ENCODE data around the gene RSPH6A. TPM values are rescaled to one million over a fixed set of nuclear protein-coding genes. Genes with fewer than 3 reads are reported as not detected.

The RSPH6A gene
- total and polyA plus RNA-seq, 10 donors = 0.13 to 0.41 (median 0.26) TPM; not detected in 6

- H3K27ac ChIP-seq = peak overlapping the region in 3 of 8 donors; percentile 1 to 58 (median 7)
- WGBS, 5 donors = 33 to 46% (median 41%) methylated on average over 6 to 13 of the region's 13 CpGs
- H3K9me3 ChIP-seq = no peaks in the 10 kb centered on the region
- H3K36me3 ChIP-seq = peaks cover 0 to 38% (median 23%) of the 10 kb centered on the region in 6 donors
- intact Hi-C loops (cut with DNase I; ENCODE audit: low total_unique reads) = no loop called here
- TF ChIP-seq POLR2A (IDR thresholded peaks at IDR 0.05) (no peak), POLR2AphosphoS5 (IDR thresholded peaks at IDR 0.05) (peak in 1 of 3 donors; percentile 16)
- H3K27me3 ChIP-seq (replicated peaks in 1 of 7) = peaks cover 0 to 92% (median 0%) of the 10 kb centered on the region in 7 donors
- H3K4me3 ChIP-seq = peak overlapping the region in 4 of 8 donors; percentile 29 to 54 (median 38)
- DNase-seq = no peak
- peaks cover 10 to 69% (median 52%) of the 10 kb centered on the region in 6 donors for H3K4me1 ChIP-seq
Measured at GRCh38 chr19:45780448-45781213, 34.5 kb downstream of the RSPH6A start.

GRCh38 chr19:45780146-45780447, 35.0 kb downstream of the RSPH6A start:
- Histone ChIP-seq H3K27ac (no peak overlapping the region), H3K27me3 (replicated peaks in 1 of 7) (peaks cover 0 to 87% (median 0%) of the 10 kb centered on the region in 7 donors), H3K36me3 (peaks cover 0 to 33% (median 19%) of the 10 kb centered on the region in 6 donors), H3K9me3 (no peaks in the 10 kb centered on the region), H3K4me3 (peak overlapping the region in 2 of 8 donors; percentile 23 to 64), H3K4me1 (peaks cover 10 to 69% (median 52%) of the 10 kb centered on the region in 6 donors)
- intact Hi-C loops (cut with DNase I; ENCODE audit: low total_unique reads) = no loop called here
- WGBS, 5 donors = 29 to 44% (median 39%) methylated on average over 4 of the region's 4 CpGs
- TF ChIP-seq POLR2AphosphoS5 (IDR thresholded peaks at IDR 0.05) (no peak), CTCF (IDR thresholded peaks at IDR 0.05 in 8 of 11, conservative IDR thresholded peaks at IDR 0.05 in 3 of 11) (no peak), POLR2A (IDR thresholded peaks at IDR 0.05) (no peak)
- no peak for DNase-seq

- Histone ChIP-seq H3K27ac (no peak overlapping the region), H3K4me1 (peaks cover 10 to 64% (median 48%) of the 10 kb centered on the region in 6 donors), H3K4me3 (peak overlapping the region in 7 of 8 donors; percentile 2 to 64 (median 23)), H3K27me3 (replicated peaks in 1 of 7) (peaks cover 0 to 87% (median 0%) of the 10 kb centered on the region in 7 donors), H3K36me3 (peaks cover 0 to 35% (median 19%) of the 10 kb centered on the region in 6 donors), H3K9me3 (no peaks in the 10 kb centered on the region)
- DNase-seq = peak; percentile 92
- intact Hi-C loops (cut with DNase I; ENCODE audit: low total_unique reads) = no loop called here
- 5 to 15% (median 6%) methylated on average over 22 to 48 of the region's 48 CpGs for WGBS, 5 donors
- peak; percentile 25 to 79 (median 64) for TF ChIP-seq CTCF (IDR thresholded peaks at IDR 0.05 in 8 of 11, conservative IDR thresholded peaks at IDR 0.05 in 3 of 11)
- no peak for TF ChIP-seq POLR2A (IDR thresholded peaks at IDR 0.05)
- peak; percentile 49 to 73 (median 61) for TF ChIP-seq POLR2AphosphoS5 (IDR thresholded peaks at IDR 0.05)
Measured at GRCh38 chr19:45779231-45780145, 35.6 kb downstream of the RSPH6A start.

- peaks cover 0 to 75% (median 0%) of the 10 kb centered on the region in 7 donors for H3K27me3 ChIP-seq (replicated peaks in 1 of 7)
- H3K9me3 ChIP-seq = no peaks in the 10 kb centered on the region
- WGBS, 5 donors = 94 to 97% (median 94%) methylated on average over 24 to 28 of the region's 28 CpGs
- peaks cover 10 to 50% (median 38%) of the 10 kb centered on the region in 6 donors for H3K4me1 ChIP-seq
- no peak overlapping the region for H3K27ac ChIP-seq
- no peak for TF ChIP-seq POLR2A (IDR thresholded peaks at IDR 0.05)
- TF ChIP-seq POLR2AphosphoS5 (IDR thresholded peaks at IDR 0.05) = no peak
- no peak for TF ChIP-seq CTCF (IDR thresholded peaks at IDR 0.05 in 8 of 11, conservative IDR thresholded peaks at IDR 0.05 in 3 of 11)
- no peak for DNase-seq
- no peak overlapping the region for H3K4me3 ChIP-seq
- intact Hi-C loops (cut with DNase I; ENCODE audit: low total_unique reads) = no loop called here
- H3K36me3 ChIP-seq = peaks cover 0 to 33% (median 19%) of the 10 kb centered on the region in 6 donors
Measured at GRCh38 chr19:45778010-45778661, 37.0 kb downstream of the RSPH6A start.

Data from spleen (tissue), 11 donors.